Measurements from ENCODE around the gene CRTAP. TPM values are rescaled to one million over a fixed set of nuclear protein-coding genes. Genes with fewer than 3 reads are reported as not detected.
A peak's percentile ranks its signal among the peaks of the same experiment; 100 is the strongest.

Gene CRTAP
- total and polyA plus RNA-seq, 2 of the 13 experiments (the other 11 are each of a cell fraction or from before 2014, with no cell fraction given), result 54.2 to 119 TPM

DNA sequence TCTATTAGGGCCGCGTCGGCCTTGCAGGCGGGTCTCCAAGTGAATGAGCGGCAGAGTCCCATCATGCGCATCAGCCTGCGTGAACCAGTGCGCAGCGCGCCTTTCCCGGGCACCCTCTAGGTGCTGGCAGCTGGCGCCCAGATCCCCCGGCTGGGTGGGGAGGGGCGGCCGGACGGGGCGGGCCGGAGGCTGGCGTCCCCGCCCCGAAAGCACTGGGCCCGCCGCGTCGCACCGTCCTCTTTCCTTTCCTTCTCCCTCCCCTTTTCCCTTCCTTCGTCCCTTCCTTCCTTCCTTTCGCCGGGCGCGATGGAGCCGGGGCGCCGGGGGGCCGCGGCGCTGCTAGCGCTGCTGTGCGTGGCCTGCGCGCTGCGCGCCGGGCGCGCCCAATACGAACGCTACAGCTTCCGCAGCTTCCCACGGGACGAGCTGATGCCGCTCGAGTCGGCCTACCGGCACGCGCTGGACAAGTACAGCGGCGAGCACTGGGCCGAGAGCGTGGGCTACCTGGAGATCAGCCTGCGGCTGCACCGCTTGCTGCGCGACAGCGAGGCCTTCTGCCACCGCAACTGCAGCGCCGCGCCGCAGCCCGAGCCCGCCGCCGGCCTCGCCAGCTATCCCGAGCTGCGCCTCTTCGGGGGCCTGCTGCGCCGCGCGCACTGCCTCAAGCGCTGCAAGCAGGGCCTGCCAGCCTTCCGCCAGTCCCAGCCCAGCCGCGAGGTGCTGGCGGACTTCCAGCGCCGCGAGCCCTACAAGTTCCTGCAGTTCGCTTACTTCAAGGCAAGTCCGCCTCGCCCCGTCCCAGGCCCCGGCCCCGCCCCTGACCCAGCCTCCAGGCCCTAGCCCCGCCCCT, at the start of gene CRTAP (continued):
- TF ChIP-seq ZFX (CRISPR knock-in tag; IDR thresholded peaks at IDR 0.05; ENCODE audit: low read depth) (peak; percentile 97), PHF20 (CRISPR knock-in tag; IDR thresholded peaks at IDR 0.05) (peak; percentile 66), SALL1 (CRISPR knock-in tag; IDR thresholded peaks at IDR 0.05) (peak; percentile 52; the same call in 1 of the 2 replicates), PHF21A (CRISPR knock-in tag; IDR thresholded peaks at IDR 0.05) (peak; percentile 80), ZNF737 (CRISPR knock-in tag; IDR thresholded peaks at IDR 0.05; ENCODE audit: borderline replicate concordance) (no peak), RBM22 (optimal IDR thresholded peaks at IDR 0.05; ENCODE audit: low read length) (no peak), BORCS8-MEF2B (CRISPR knock-in tag; IDR thresholded peaks at IDR 0.05) (peak; percentile 73; the same call in 1 of the 2 replicates), CENPX (CRISPR knock-in tag; IDR thresholded peaks at IDR 0.05) (no peak), MTA3 (CRISPR knock-in tag; IDR thresholded peaks at IDR 0.05) (no peak), HNF4A (CRISPR knock-in tag; IDR thresholded peaks at IDR 0.05) (no peak)
- TF ChIP-seq, protein P1, sequence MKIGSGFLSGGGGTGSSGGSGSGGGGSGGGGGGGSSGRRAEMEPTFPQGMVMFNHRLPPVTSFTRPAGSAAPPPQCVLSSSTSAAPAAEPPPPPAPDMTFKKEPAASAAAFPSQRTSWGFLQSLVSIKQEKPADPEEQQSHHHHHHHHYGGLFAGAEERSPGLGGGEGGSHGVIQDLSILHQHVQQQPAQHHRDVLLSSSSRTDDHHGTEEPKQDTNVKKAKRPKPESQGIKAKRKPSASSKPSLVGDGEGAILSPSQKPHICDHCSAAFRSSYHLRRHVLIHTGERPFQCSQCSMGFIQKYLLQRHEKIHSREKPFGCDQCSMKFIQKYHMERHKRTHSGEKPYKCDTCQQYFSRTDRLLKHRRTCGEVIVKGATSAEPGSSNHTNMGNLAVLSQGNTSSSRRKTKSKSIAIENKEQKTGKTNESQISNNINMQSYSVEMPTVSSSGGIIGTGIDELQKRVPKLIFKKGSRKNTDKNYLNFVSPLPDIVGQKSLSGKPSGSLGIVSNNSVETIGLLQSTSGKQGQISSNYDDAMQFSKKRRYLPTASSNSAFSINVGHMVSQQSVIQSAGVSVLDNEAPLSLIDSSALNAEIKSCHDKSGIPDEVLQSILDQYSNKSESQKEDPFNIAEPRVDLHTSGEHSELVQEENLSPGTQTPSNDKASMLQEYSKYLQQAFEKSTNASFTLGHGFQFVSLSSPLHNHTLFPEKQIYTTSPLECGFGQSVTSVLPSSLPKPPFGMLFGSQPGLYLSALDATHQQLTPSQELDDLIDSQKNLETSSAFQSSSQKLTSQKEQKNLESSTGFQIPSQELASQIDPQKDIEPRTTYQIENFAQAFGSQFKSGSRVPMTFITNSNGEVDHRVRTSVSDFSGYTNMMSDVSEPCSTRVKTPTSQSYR (CRISPR knock-in tag; IDR thresholded peaks at IDR 0.05; ENCODE audit: borderline replicate concordance), result peak; percentile 25; the same call in 1 of the 2 replicates
- TF ChIP-seq, protein P2, sequence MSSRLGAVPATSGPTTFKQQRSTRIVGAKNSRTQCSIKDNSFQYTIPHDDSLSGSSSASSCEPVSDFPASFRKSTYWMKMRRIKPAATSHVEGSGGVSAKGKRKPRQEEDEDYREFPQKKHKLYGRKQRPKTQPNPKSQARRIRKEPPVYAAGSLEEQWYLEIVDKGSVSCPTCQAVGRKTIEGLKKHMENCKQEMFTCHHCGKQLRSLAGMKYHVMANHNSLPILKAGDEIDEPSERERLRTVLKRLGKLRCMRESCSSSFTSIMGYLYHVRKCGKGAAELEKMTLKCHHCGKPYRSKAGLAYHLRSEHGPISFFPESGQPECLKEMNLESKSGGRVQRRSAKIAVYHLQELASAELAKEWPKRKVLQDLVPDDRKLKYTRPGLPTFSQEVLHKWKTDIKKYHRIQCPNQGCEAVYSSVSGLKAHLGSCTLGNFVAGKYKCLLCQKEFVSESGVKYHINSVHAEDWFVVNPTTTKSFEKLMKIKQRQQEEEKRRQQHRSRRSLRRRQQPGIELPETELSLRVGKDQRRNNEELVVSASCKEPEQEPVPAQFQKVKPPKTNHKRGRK (CRISPR knock-in tag; IDR thresholded peaks at IDR 0.05), result no peak
- TF ChIP-seq, protein P3, sequence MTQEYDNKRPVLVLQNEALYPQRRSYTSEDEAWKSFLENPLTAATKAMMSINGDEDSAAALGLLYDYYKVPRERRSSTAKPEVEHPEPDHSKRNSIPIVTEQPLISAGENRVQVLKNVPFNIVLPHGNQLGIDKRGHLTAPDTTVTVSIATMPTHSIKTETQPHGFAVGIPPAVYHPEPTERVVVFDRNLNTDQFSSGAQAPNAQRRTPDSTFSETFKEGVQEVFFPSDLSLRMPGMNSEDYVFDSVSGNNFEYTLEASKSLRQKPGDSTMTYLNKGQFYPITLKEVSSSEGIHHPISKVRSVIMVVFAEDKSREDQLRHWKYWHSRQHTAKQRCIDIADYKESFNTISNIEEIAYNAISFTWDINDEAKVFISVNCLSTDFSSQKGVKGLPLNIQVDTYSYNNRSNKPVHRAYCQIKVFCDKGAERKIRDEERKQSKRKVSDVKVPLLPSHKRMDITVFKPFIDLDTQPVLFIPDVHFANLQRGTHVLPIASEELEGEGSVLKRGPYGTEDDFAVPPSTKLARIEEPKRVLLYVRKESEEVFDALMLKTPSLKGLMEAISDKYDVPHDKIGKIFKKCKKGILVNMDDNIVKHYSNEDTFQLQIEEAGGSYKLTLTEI (CRISPR knock-in tag; conservative IDR thresholded peaks at IDR 0.05), result no peak
- TF ChIP-seq, protein P4, sequence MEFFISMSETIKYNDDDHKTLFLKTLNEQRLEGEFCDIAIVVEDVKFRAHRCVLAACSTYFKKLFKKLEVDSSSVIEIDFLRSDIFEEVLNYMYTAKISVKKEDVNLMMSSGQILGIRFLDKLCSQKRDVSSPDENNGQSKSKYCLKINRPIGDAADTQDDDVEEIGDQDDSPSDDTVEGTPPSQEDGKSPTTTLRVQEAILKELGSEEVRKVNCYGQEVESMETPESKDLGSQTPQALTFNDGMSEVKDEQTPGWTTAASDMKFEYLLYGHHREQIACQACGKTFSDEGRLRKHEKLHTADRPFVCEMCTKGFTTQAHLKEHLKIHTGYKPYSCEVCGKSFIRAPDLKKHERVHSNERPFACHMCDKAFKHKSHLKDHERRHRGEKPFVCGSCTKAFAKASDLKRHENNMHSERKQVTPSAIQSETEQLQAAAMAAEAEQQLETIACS (CRISPR knock-in tag; IDR thresholded peaks at IDR 0.05), result peak; percentile 62; the same call in 1 of the 2 replicates
- TF ChIP-seq, protein P5, sequence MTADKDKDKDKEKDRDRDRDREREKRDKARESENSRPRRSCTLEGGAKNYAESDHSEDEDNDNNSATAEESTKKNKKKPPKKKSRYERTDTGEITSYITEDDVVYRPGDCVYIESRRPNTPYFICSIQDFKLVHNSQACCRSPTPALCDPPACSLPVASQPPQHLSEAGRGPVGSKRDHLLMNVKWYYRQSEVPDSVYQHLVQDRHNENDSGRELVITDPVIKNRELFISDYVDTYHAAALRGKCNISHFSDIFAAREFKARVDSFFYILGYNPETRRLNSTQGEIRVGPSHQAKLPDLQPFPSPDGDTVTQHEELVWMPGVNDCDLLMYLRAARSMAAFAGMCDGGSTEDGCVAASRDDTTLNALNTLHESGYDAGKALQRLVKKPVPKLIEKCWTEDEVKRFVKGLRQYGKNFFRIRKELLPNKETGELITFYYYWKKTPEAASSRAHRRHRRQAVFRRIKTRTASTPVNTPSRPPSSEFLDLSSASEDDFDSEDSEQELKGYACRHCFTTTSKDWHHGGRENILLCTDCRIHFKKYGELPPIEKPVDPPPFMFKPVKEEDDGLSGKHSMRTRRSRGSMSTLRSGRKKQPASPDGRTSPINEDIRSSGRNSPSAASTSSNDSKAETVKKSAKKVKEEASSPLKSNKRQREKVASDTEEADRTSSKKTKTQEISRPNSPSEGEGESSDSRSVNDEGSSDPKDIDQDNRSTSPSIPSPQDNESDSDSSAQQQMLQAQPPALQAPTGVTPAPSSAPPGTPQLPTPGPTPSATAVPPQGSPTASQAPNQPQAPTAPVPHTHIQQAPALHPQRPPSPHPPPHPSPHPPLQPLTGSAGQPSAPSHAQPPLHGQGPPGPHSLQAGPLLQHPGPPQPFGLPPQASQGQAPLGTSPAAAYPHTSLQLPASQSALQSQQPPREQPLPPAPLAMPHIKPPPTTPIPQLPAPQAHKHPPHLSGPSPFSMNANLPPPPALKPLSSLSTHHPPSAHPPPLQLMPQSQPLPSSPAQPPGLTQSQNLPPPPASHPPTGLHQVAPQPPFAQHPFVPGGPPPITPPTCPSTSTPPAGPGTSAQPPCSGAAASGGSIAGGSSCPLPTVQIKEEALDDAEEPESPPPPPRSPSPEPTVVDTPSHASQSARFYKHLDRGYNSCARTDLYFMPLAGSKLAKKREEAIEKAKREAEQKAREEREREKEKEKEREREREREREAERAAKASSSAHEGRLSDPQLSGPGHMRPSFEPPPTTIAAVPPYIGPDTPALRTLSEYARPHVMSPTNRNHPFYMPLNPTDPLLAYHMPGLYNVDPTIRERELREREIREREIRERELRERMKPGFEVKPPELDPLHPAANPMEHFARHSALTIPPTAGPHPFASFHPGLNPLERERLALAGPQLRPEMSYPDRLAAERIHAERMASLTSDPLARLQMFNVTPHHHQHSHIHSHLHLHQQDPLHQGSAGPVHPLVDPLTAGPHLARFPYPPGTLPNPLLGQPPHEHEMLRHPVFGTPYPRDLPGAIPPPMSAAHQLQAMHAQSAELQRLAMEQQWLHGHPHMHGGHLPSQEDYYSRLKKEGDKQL (CRISPR knock-in tag; IDR thresholded peaks at IDR 0.05; ENCODE audit: low read depth), result no peak

All from HepG2 (cell line).